GM12892 (cell line): Measurements from ENCODE around the gene TXLNB.

Experiments
- POLR2A ChIP-seq: IDR thresholded peaks from 2 replicates; pipeline ENCODE4 v1.6.1; 2011; ENCODE audit warnings: low read depth, low read length, control low read depth
- POLR2AphosphoS5 ChIP-seq: IDR thresholded peaks from 2 replicates; pipeline ENCODE4 v1.6.1; 2011; ENCODE audit warnings: low read depth, low read length, control low read depth
- TAF1 ChIP-seq: IDR thresholded peaks from 2 replicates; pipeline ENCODE4 v1.6.1; 2011; ENCODE audit warnings: low read depth, mild to moderate bottlenecking, control low read depth, low read length, borderline replicate concordance

GRCh38 chr6:139288496-139289040 is 3.2 kb downstream of the TXLNB start:
- TF ChIP-seq POLR2AphosphoS5 (no peak), POLR2A (no peak), TAF1 (no peak)
